Measurements from ENCODE around the gene RBFOX1. TPM values are rescaled to one million over a fixed set of nuclear protein-coding genes. Genes with fewer than 3 reads are reported as not detected.

The RBFOX1 gene
- total RNA-seq, 1 donor from 2014 or later: not detected

DNA sequence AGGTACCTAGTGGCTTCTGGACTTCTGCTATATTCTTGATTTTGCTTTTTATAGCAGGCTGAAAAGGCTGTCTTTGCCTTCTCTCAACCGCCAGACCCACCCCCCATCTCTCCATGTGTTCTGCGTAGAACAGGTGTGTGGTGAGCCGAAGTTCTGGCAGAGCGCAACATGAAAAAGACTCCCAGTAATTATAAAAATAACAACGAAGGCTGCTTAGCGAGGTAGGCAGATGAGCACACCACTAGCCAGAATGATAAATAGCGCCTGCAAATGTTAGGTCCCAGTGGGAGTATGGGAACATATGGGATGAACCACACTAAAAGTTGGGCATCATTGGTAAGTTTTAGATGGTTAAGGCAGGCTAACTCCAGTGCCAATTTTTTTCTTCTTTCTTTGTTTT, 14.0 kb upstream of the RBFOX1 start:
- no peaks in the 10 kb centered on the region for H3K27me3 Mint-ChIP-seq
- DNase-seq (no peak), ATAC-seq (ENCODE audit: low read depth) (no peak)
- H3K27ac Mint-ChIP-seq: no peak overlapping the region
- peaks cover 7% of the 10 kb centered on the region for H3K9me3 Mint-ChIP-seq
- H3K36me3 Mint-ChIP-seq (ENCODE audit: low read depth): no peaks in the 10 kb centered on the region
- POLR2A ChIA-PET: no interaction called here
- TF ChIP-seq, protein P1, sequence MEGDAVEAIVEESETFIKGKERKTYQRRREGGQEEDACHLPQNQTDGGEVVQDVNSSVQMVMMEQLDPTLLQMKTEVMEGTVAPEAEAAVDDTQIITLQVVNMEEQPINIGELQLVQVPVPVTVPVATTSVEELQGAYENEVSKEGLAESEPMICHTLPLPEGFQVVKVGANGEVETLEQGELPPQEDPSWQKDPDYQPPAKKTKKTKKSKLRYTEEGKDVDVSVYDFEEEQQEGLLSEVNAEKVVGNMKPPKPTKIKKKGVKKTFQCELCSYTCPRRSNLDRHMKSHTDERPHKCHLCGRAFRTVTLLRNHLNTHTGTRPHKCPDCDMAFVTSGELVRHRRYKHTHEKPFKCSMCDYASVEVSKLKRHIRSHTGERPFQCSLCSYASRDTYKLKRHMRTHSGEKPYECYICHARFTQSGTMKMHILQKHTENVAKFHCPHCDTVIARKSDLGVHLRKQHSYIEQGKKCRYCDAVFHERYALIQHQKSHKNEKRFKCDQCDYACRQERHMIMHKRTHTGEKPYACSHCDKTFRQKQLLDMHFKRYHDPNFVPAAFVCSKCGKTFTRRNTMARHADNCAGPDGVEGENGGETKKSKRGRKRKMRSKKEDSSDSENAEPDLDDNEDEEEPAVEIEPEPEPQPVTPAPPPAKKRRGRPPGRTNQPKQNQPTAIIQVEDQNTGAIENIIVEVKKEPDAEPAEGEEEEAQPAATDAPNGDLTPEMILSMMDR (IDR thresholded peaks at IDR 0.05): no peak
- no peak overlapping the region for H3K4me3 Mint-ChIP-seq
- H3K4me1 Mint-ChIP-seq: no peaks in the 10 kb centered on the region
- CTCF ChIA-PET: no interaction called here
- intact Hi-C loops (cut with micrococcal nuclease): no loop called here

DNA sequence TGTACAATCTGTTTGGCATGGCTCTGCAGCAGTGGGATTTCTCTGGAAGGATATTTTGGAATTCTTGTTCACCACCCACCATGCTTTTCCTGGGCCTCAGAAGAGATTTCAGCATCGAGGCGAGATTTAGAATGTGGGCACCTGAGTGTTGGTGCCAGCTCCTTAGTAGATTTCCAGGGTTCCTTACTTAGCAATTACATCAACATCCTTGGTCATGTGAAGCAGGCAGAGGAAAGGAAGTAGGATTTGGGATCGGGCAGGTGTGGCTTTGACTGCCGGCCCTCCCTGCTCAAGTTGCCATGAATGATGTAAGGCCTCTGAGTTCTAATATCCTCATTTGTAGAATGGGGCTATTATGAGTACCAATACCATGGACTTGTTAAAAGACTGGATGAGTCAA, 13.1 kb upstream of the RBFOX1 start:
- Mint-ChIP-seq H3K36me3 (ENCODE audit: low read depth) (no peaks in the 10 kb centered on the region), H3K27ac (no peak overlapping the region), H3K27me3 (no peaks in the 10 kb centered on the region), H3K4me1 (no peaks in the 10 kb centered on the region), H3K9me3 (peaks cover 7% of the 10 kb centered on the region), H3K4me3 (no peak overlapping the region)
- ATAC-seq (ENCODE audit: low read depth): no peak
- CTCF ChIA-PET: no interaction called here
- intact Hi-C loops (cut with micrococcal nuclease): no loop called here
- DNase-seq: no peak
- POLR2A ChIA-PET: no interaction called here
- TF ChIP-seq, protein P1 (IDR thresholded peaks at IDR 0.05): no peak

DNA sequence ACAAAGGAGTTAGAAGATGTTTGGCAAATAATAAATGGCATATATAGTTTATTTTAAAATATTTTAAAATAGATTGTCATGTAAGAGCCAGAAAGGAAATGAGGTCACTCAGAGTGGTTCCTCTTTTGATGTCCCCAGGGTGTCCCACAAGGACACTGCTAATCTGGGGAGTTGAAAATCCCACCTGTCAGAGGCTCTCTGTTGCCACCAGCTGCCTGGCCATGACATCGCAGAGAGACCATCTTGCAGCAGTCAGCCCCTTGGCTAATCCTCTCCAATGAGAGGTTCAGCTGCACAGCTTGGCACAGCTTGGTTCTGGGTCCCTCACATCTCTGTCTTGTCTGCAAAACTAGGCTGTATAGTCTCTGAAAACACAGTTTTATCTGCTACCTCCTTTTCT, 11.0 kb upstream of the RBFOX1 start:
- TF ChIP-seq, protein P1 (IDR thresholded peaks at IDR 0.05): no peak
- DNase-seq (no peak), ATAC-seq (ENCODE audit: low read depth) (no peak)
- Mint-ChIP-seq H3K27ac (no peak overlapping the region), H3K36me3 (ENCODE audit: low read depth) (no peaks in the 10 kb centered on the region), H3K4me1 (no peaks in the 10 kb centered on the region), H3K9me3 (peaks cover 7% of the 10 kb centered on the region), H3K27me3 (no peaks in the 10 kb centered on the region), H3K4me3 (no peak overlapping the region)
- ChIA-PET CTCF (no interaction called here), POLR2A (no interaction called here)
- intact Hi-C loops (cut with micrococcal nuclease): no loop called here

GRCh38 chr16:7324321-7324720, 8.3 kb upstream of the RBFOX1 start:
- CTCF ChIA-PET: no interaction called here
- H3K27ac Mint-ChIP-seq: no peak overlapping the region
- H3K27me3 Mint-ChIP-seq: no peaks in the 10 kb centered on the region
- H3K4me1 Mint-ChIP-seq: no peaks in the 10 kb centered on the region
- intact Hi-C loops (cut with micrococcal nuclease): no loop called here
- no peak for ATAC-seq (ENCODE audit: low read depth)
- TF ChIP-seq, protein P1 (IDR thresholded peaks at IDR 0.05): no peak
- no peaks in the 10 kb centered on the region for H3K36me3 Mint-ChIP-seq (ENCODE audit: low read depth)
- peaks cover 9% of the 10 kb centered on the region for H3K9me3 Mint-ChIP-seq
- POLR2A ChIA-PET: no interaction called here
- DNase-seq: no peak
- no peak overlapping the region for H3K4me3 Mint-ChIP-seq

DNA sequence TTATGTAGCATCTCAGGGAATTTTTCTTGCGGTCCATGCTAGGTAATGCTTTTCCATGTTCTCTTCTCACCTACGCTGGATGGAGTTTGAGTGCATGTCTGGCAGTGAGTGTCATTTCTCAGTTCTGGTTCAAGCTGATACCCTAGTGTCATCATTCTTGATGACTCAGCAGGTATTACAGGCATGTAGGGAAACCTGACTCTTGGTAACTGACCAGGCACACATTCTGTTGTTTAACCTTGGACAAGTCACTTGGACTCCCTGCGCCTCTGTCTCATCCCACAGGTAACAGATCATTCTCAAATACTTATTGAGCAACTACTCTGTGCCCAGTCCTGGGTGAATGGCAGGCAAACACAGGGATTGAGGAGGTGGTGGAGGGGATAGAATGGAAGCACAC, 6.8 kb upstream of the RBFOX1 start:
- no peaks in the 10 kb centered on the region for H3K27me3 Mint-ChIP-seq
- TF ChIP-seq, protein P1 (IDR thresholded peaks at IDR 0.05): no peak
- H3K36me3 Mint-ChIP-seq (ENCODE audit: low read depth): no peaks in the 10 kb centered on the region
- DNase-seq: no peak
- H3K4me3 Mint-ChIP-seq: no peak overlapping the region
- intact Hi-C loops (cut with micrococcal nuclease): no loop called here
- CTCF ChIA-PET: no interaction called here
- no peaks in the 10 kb centered on the region for H3K4me1 Mint-ChIP-seq
- peaks cover 5% of the 10 kb centered on the region for H3K9me3 Mint-ChIP-seq
- no peak for ATAC-seq (ENCODE audit: low read depth)
- POLR2A ChIA-PET: no interaction called here
- H3K27ac Mint-ChIP-seq: no peak overlapping the region
